MM.1S (cell line): ENCODE data around the gene CCDC192.

Source experiments
- CTCF ChIP-seq: fragments of 300-600 bp; sonication (generic); IDR thresholded peaks from 2 replicates; pipeline ENCODE4 v1.5.1; 2016; ENCODE audit warnings: antibody characterized with exemption, low read length, mixed read lengths
- EZH2 ChIP-seq: fragments of 300-600 bp; sonication (generic); optimal IDR thresholded peaks from 2 replicates; pipeline ENCODE3; 2017; ENCODE audit warnings: low read depth, mild to moderate bottlenecking, antibody characterized with exemption, low read length, mixed read lengths
- EZH2phosphoT487 ChIP-seq: fragments of 300-600 bp; sonication (generic); IDR thresholded peaks from 2 replicates; pipeline ENCODE4 v1.6.1; 2018; ENCODE audit warnings: antibody characterized with exemption, low read length

GRCh38 chr5:127772531-127772930 is 69.3 kb downstream of the CCDC192 start:
- TF ChIP-seq CTCF (no peak), EZH2 (no peak), EZH2phosphoT487 (no peak)
